Measurements from ENCODE around the gene CMTM1.
"Not testable (repeated sequence)": the region's sequence is repeated elsewhere in the genome, so short reads cannot be mapped to it uniquely, and the experiment has no call there.

CMTM1 gene

DNA sequence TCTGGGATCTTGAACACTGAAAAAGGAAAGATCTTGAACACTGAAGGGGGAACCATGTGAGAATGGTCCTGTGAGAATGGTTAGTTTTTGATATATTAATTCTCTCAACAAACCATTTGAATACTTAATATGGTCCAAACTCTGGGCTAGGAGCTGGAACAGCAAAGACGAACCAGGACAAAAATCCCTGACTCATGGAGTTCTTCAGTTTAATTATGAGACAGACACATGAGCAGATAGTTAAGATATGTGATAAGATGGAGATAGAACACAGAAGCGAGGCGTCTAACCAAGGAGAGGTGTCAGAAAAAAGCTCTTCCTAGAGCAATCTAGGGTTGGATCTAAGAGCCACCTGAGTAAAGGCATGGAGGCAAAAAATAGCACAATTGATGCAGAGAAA, 12.2 kb upstream of the CMTM1 start:
- no peak for DNase-seq (ENCODE audit: insufficient read length, low spot score)
- TF ChIP-seq CTCF (IDR thresholded peaks at IDR 0.05; ENCODE audit: insufficient read depth, missing control alignments): no peak
- no peak for FAIRE-seq

DNA sequence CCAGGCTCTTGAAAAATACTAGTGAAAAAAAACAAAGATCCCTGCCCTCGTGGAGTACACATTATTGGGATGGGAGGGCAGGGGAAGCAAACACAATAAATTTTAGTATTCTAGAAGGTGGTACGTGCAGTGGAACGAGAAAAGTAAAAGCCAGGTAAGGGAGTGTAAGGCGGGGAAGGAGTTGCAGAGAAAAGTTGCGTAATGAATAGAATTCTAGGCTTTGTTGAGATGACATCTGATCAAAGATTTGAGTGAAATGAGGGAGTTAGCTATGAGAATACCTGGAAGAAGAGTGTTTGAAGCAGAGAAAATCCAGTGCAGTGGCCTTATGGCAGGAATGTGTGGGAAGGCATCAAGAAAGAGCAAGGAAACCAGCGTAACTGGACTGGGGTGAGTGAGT, 11.7 kb upstream of the CMTM1 start:
- FAIRE-seq (no peak), DNase-seq (ENCODE audit: insufficient read length, low spot score) (no peak)
- TF ChIP-seq CTCF (IDR thresholded peaks at IDR 0.05; ENCODE audit: insufficient read depth, missing control alignments): no peak

DNA sequence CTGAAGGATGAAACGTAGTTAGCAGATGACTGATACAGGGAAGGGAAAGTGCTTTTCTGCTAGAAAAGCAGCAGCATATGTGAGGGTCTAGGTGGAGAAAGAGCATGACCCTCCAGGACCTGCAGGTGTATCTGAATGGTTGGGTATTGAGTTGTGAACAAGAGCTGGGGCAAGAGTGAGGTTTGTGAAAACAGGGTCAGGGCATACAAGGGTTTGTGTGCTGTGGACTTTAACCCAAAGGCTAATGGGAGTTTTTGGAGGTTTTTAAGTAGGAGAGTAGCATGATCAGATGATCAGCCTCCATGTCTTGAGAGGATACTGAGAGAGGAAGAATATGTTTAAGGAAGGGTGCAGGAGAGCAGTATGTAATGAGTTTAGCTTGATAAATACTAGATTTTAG, 6.1 kb upstream of the CMTM1 start:
- no peak for FAIRE-seq
- no peak for DNase-seq (ENCODE audit: insufficient read length, low spot score)
- TF ChIP-seq CTCF (IDR thresholded peaks at IDR 0.05; ENCODE audit: insufficient read depth, missing control alignments): no peak

DNA sequence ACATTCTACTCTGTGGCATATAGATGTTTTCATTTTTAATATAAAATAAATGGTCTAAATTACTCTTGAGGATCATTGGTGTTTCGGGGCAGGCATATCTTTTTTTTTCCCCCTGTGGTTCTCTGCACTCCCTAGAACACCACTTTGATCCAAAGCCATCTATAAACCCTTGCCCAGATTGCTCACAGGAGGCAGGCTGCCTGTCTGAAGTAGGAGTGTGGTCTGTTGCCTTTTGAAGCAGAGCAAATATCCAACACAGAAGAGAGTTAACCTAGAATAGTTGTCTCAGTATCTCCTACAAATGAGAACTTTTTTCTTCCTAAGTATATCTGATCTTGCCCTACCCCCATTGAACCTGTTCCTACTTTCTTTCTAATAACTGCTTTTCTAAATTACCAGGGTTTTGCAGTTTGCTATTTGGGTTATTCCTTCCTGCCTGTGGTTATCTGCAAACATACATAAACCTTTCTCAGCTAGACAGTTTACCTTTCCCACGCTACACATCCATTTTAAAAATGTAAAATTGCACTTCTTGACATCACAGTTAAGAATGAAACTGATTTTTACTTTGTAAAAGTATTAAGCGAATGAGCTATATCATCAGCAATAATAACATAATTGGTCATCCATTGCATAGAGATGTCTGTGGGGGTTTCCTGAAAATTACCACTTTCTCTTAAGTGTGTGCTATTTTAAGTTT, 4.7 kb upstream of the CMTM1 start:
- DNase-seq (ENCODE audit: insufficient read length, low spot score) (no peak), FAIRE-seq (no peak)
- TF ChIP-seq CTCF (IDR thresholded peaks at IDR 0.05; ENCODE audit: insufficient read depth, missing control alignments): no peak

DNA sequence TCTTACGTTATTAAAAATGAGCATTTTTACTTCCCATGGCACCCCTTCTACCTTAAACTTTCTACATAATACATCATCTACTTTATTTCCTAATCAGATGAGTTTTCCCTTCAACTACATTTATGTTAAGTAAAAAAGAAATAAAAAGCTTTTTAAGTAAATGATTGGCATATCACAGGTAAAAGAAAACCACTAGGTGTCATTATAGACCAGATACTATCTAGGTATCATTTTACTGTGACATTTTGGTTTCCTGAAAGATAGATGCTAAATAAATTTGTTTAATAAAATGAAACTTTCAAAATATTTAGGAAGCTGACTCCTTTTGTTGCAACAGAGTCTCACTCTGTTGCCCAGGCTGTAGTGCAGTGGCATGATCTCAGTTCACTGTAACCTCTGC, 3.8 kb upstream of the CMTM1 start:
- DNase-seq (ENCODE audit: insufficient read length, low spot score) (no peak), FAIRE-seq (no peak)
- no peak for TF ChIP-seq CTCF (IDR thresholded peaks at IDR 0.05; ENCODE audit: insufficient read depth, missing control alignments)

GRCh38 chr16:66562986-66563385, 3.3 kb upstream of the CMTM1 start:
- FAIRE-seq (no peak), DNase-seq (ENCODE audit: insufficient read length, low spot score) (no peak)
- TF ChIP-seq CTCF (IDR thresholded peaks at IDR 0.05; ENCODE audit: insufficient read depth, missing control alignments): no peak

- DNase-seq (ENCODE audit: insufficient read length, low spot score) (no peak), FAIRE-seq (no peak)
- TF ChIP-seq CTCF (IDR thresholded peaks at IDR 0.05; ENCODE audit: insufficient read depth, missing control alignments): no peak
Measured at GRCh38 chr16:66563574-66564334, 2.5 kb upstream of the CMTM1 start.

GRCh38 chr16:66567270-66567669, 1.0 kb downstream of the CMTM1 start:
- not testable (repeated sequence) for DNase-seq (ENCODE audit: insufficient read length, low spot score); FAIRE-seq
